ENCODE data around the gene PLAAT3. TPM values are rescaled to one million over a fixed set of nuclear protein-coding genes. Genes with fewer than 3 reads are reported as not detected.

PLAAT3 gene
- total and polyA plus RNA-seq, 2 of the 8 experiments (the other 6 are each of a cell fraction or from before 2014, with no cell fraction given), result 109 to 190 TPM

DNA sequence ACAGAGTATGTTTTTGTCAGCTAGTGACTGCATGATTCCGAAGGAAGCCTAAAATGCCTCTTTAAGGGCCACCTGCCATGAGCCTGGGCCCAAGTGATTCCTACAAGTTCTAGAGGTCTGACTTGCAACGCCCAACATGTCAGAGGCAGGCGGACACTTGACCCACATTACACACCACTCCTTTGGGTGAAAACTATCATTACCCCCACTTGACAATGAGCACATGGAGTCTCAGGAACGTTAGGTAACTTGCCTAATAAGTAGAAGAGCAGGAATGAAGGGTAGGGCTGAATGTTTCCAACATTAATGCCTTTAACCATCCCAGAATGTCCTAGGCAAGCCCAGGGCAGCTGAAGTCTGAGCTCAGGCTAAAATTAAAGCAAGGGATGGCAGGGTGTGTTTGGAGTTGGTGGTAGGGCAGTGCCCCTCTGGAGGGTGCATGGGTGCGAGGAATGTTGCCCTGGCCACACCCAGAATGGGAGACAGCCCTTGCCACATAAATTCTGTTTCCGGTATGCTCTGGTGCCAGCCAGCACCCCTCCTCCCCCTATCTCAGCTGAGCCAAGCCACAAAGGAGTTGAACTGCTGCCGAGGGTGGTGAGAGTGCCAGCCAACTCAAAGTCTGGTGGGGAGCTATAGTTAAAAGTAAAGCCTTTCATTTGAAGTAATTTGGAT is 53.6 kb downstream of the PLAAT3 start:
- Histone ChIP-seq H4K91ac (replicated peaks; ENCODE audit: insufficient read length, low read length) (peak overlapping the region; percentile 15), H3K18ac (ENCODE audit: extremely low read depth, low read length) (no peak overlapping the region), H3K79me2 (ENCODE audit: control insufficient read depth in 1 of 2, insufficient read depth in 2 of 2, low read length in 2 of 2) (no peaks in the 10 kb centered on the region), H3K56ac (replicated peaks; ENCODE audit: insufficient read length, low read depth, low read length) (no peak overlapping the region), H3K14ac (ENCODE audit: insufficient read length) (no peak overlapping the region), H4K8ac (ENCODE audit: extremely low read depth, insufficient read depth, low read length) (no peak overlapping the region), H3K27ac (ENCODE audit: low read depth, low read length) (no peak overlapping the region), H4K5ac (ENCODE audit: insufficient read length, low read depth, low read length) (no peak overlapping the region), H2AK5ac (ENCODE audit: low read depth, low read length) (peak overlapping the region; percentile 15; the same call in 1 of the 2 replicates), H3K36me3 (ENCODE audit: control insufficient read depth in 2 of 4, insufficient read depth in 4 of 4, low read length in 3 of 4) (no peaks in the 10 kb centered on the region), H2BK12ac (ENCODE audit: low read depth, low read length) (peak overlapping the region; percentile 82; the same call in 1 of the 2 replicates), H2BK20ac (ENCODE audit: low read length) (0 out of 2 replicates have a peak overlapping the region, but pooled peaks have one; percentile 51), H3K27me3 (replicated peaks in 1 of 4; ENCODE audit: control insufficient read depth in 3 of 4, extremely low read depth in 1 of 4, insufficient read depth in 3 of 4, low read length in 3 of 4) (no peaks in the 10 kb centered on the region), H3K4me3 (ENCODE audit: extremely low read depth in 1 of 4, insufficient read depth in 2 of 4, low read depth in 3 of 4, low read length in 4 of 4) (no peak overlapping the region), H2BK15ac (ENCODE audit: low read length) (0 out of 2 replicates have a peak overlapping the region, but pooled peaks have one; percentile 63), H3K23me2 (ENCODE audit: low read depth, low read length) (no peaks in the 10 kb centered on the region; the same call in 1 of the 2 replicates), H3K4me1 (replicated peaks in 1 of 4; ENCODE audit: control insufficient read depth in 3 of 4, insufficient read depth in 4 of 4, low read length in 3 of 4) (peaks cover 0 to 2% (median 0%) of the 10 kb centered on the region in 4 experiments; a peak in 2 of 7 replicates), H4K20me1 (replicated peaks in 1 of 2; ENCODE audit: control insufficient read depth in 1 of 2, insufficient read depth in 2 of 2, low read length in 2 of 2) (no peaks in the 10 kb centered on the region), H3K9me3 (ENCODE audit: insufficient read depth in 2 of 2, low read depth in 1 of 2, low read length in 1 of 2) (no peaks in the 10 kb centered on the region), H3K4me2 (ENCODE audit: insufficient read depth in 1 of 2, low read depth in 2 of 2, low read length in 2 of 2) (no peak overlapping the region), H3K79me1 (ENCODE audit: low read depth, low read length) (no peaks in the 10 kb centered on the region), H3K4ac (replicated peaks; ENCODE audit: insufficient read length, low read depth, low read length) (peak overlapping the region; percentile 40), H2BK120ac (replicated peaks; ENCODE audit: low read depth, low read length) (no peak overlapping the region), H3K9ac (replicated peaks in 1 of 4; ENCODE audit: extremely low read depth in 1 of 4, low read depth in 3 of 4, low read length in 3 of 4) (no peak overlapping the region), H2BK5ac (ENCODE audit: low read depth, low read length) (peak overlapping the region; percentile 57; the same call in 1 of the 2 replicates), H2AFZ (ENCODE audit: low read length) (no peak overlapping the region), H3K23ac (ENCODE audit: insufficient read length) (no peak overlapping the region)
- DNase-seq (ENCODE audit: low read depth in 1 of 2, low spot score in 2 of 2) (no peak), FAIRE-seq (no peak)
- ChIA-PET POLR2A (ENCODE audit: partially characterized antibody) (interaction anchor here (3.7 kb wide), 1 partner anchor 8 kb away, joined by 12 read pairs; no protein-coding TSS in a partner anchor), CTCF (ENCODE audit: partially characterized antibody) (interaction anchor here (0.9 kb wide), 1 partner anchor 12 kb away, joined by 4 read pairs; no protein-coding TSS in a partner anchor)
- WGBS, 2 experiments (ENCODE audit: extremely low coverage in 1 of 2, insufficient coverage in 1 of 2, insufficient read length in 1 of 2, insufficient replicate concordance in 2 of 2, low coverage in 1 of 2, low lambda C conversion rate in 2 of 2, missing lambda C conversion rate in 1 of 2), result 89% methylated on average over 7 of the region's 7 CpGs; no CpG with 5 or more reads in 1 of the 2 experiments
- TF ChIP-seq CBX5 (IDR thresholded peaks at IDR 0.05; ENCODE audit: low read depth, low read length) (no peak), SIRT6 (IDR thresholded peaks at IDR 0.05; ENCODE audit: low read length) (no peak), EP300 (IDR thresholded peaks at IDR 0.05; ENCODE audit: borderline replicate concordance in 1 of 2, low read depth in 2 of 2, low read length in 2 of 2) (no peak), CREB1 (IDR thresholded peaks at IDR 0.05) (no peak), CEBPB (IDR thresholded peaks at IDR 0.05; ENCODE audit: low read depth, low read length) (no peak), USF2 (IDR thresholded peaks at IDR 0.05; ENCODE audit: low read length) (no peak), MAFK (IDR thresholded peaks at IDR 0.05; ENCODE audit: low read depth, low read length) (no peak), TAF7 (optimal IDR thresholded peaks at IDR 0.05; ENCODE audit: borderline replicate concordance, low read depth, low read length) (no peak), HDAC2 (IDR thresholded peaks at IDR 0.05; ENCODE audit: borderline replicate concordance in 1 of 2, low read depth in 2 of 2, low read length in 2 of 2) (no peak)
- TF ChIP-seq, protein P1, sequence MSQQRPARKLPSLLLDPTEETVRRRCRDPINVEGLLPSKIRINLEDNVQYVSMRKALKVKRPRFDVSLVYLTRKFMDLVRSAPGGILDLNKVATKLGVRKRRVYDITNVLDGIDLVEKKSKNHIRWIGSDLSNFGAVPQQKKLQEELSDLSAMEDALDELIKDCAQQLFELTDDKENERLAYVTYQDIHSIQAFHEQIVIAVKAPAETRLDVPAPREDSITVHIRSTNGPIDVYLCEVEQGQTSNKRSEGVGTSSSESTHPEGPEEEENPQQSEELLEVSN (IDR thresholded peaks at IDR 0.05), result no peak
